PC-9 (cell line): ENCODE measurements around the gene POU6F2.

Experiments
- CTCF ChIP-seq: fragments of 200-600 bp; sonication (generic); conservative IDR thresholded peaks from 2 replicates; pipeline ENCODE4 v1.6.1; 2017; ENCODE audit warnings: mixed run types, antibody characterized with exemption, mild to moderate bottlenecking, moderate library complexity
- EZH2 ChIP-seq: fragments of 200-600 bp; sonication (generic); IDR thresholded peaks from 2 replicates; pipeline ENCODE4 v1.8.0; 2017; ENCODE audit warnings: antibody characterized with exemption, low read depth

- TF ChIP-seq CTCF (no peak), EZH2 (no peak)
Observed at GRCh38 chr7:39433550-39433949, 455.8 kb downstream of the POU6F2 start.
